Bronchial epithelial cell (primary cell): ENCODE data around the gene LSMEM2. TPM values are rescaled to one million over a fixed set of nuclear protein-coding genes. Genes with fewer than 3 reads are reported as not detected.

Source experiments
- DNase-seq: peaks from one replicate; pipeline ENCODE4 v3.0.0-alpha.2; 2010; ENCODE audit warnings: low read depth
- FAIRE-seq: peaks from 2 replicates; lab custom pipeline; 2011; peaks lifted over from hg19 to GRCh38; lab: Jason Lieb, UNC
- H3K27me3 ChIP-seq: 2 replicates; pipeline ENCODE4 v1.5.1; 2011; ENCODE audit warnings: low read length; ENCODE audit not compliant: control insufficient read depth, insufficient read depth
- H3K36me3 ChIP-seq: 2 replicates; pipeline ENCODE4 v1.5.1; 2011; ENCODE audit warnings: low read length; ENCODE audit not compliant: control insufficient read depth, insufficient read depth
- H3K4me3 ChIP-seq: 2 replicates; pipeline ENCODE4 v1.5.1; 2011; ENCODE audit warnings: mild to moderate bottlenecking, low read depth, low read length, control low read depth
- total RNA-seq: library from RNA; depleted of rRNA; stranded (reverse); fragments of >200 nt; gene quantifications from 2 replicates; pipeline ENCODE4 v1.2.1, GENCODE V29; 2014
- TF ChIP-seq, protein P1 (sequence below): IDR thresholded peaks from 2 replicates; pipeline ENCODE4 v1.5.1; 2011; ENCODE audit warnings: mild to moderate bottlenecking, moderate library complexity, low read length, control low read depth, inconsistent platforms; ENCODE audit not compliant: insufficient read depth, severe bottlenecking

Gene LSMEM2
- total RNA-seq, result under 0.01 TPM in 1 of 2 replicates, not detected in the other

DNA sequence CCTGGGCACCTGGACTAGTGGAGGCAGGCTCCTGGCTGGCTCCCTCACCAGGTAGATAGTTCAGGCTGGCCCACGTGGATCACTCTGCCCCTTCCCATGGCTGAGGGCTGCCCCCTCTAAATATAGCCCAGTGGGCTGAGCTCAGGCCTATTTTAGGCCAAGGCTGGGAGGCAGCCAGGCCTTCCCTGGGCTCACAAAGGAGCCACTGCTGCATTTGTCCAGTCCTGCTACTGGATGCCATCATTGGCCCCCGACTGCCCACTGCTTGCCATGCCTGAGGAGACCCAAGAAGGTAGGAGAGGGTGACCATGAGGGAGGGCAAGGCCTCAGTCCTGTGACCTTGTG lies at the start of gene LSMEM2:
TSS of gene LSMEM2 (plus strand) at position 208 of the 345 bp plus-strand sequence. CDS start at position 235, 27 bp downstream.
- TF ChIP-seq, protein P1, sequence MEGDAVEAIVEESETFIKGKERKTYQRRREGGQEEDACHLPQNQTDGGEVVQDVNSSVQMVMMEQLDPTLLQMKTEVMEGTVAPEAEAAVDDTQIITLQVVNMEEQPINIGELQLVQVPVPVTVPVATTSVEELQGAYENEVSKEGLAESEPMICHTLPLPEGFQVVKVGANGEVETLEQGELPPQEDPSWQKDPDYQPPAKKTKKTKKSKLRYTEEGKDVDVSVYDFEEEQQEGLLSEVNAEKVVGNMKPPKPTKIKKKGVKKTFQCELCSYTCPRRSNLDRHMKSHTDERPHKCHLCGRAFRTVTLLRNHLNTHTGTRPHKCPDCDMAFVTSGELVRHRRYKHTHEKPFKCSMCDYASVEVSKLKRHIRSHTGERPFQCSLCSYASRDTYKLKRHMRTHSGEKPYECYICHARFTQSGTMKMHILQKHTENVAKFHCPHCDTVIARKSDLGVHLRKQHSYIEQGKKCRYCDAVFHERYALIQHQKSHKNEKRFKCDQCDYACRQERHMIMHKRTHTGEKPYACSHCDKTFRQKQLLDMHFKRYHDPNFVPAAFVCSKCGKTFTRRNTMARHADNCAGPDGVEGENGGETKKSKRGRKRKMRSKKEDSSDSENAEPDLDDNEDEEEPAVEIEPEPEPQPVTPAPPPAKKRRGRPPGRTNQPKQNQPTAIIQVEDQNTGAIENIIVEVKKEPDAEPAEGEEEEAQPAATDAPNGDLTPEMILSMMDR, result no peak
- peak; percentile 66 for FAIRE-seq
- Histone ChIP-seq H3K36me3 (no peaks in the 10 kb centered on the region), H3K4me3 (no peak within 1 kb of the TSS), H3K27me3 (no peaks in the 10 kb centered on the region)
- no peak for DNase-seq

DNA sequence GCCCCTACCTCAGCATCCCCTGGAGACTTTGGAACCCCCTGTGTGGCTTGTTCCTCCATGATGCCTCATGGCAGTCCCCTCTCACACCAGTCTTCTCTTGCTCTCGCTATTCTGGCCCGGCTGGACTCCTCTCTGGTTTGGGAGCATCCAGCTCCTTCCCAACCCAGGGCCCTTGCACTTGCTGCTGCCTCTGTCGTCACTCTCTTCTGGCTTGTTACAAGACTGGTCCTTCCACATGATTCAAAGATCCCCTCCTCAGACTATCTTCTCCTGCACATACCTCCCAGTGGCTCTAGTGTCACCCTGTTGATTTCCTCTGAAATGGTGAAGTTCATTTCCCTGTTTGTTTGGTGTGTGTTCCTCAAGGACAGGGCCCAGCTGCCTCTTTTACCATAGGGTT lies 49.4 kb upstream of the LSMEM2 start:
- no peak for FAIRE-seq
- DNase-seq, result no peak
- TF ChIP-seq, protein P1, result no peak
- H3K4me3 ChIP-seq, result no peak overlapping the region
- H3K36me3 ChIP-seq, result no peaks in the 10 kb centered on the region
- H3K27me3 ChIP-seq, result no peaks in the 10 kb centered on the region

DNA sequence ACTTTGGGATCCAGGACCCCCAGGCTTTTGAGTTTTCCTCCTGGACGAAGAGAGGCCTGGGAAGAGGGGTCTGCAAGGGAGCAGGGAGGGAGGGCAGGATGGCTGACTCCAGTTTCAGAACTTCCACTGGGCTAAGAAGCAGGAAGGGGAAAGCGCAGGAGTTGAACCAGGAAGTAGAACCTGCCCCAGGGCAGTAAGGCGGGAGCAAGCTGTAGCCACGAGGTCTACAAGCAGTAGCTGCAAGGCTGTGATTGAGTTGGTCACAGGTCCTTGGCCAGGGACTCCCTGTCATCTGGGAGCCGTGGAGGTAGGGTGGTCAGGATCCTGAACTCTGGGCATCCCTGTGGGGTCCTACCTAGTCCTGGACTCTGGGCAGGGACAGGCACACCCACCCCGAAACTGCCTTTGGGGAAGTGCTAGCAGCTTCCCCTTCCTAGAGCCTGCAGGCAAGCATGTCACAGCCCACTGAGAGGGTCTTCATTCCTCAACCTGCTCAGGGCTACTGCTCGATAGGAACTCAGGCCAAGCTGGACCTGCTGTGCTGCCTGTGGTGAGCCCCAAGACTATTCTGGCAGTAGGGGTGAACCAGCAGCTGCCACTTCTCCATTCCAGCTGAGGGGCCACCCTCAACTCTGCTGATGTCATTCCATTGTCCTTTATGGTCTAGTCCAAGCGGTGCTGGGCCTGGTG lies 48.6 kb upstream of the LSMEM2 start:
- H3K27me3 ChIP-seq, result no peaks in the 10 kb centered on the region
- H3K4me3 ChIP-seq, result no peak overlapping the region
- TF ChIP-seq, protein P1, result no peak
- H3K36me3 ChIP-seq, result no peaks in the 10 kb centered on the region
- no peak for FAIRE-seq
- no peak for DNase-seq

DNA sequence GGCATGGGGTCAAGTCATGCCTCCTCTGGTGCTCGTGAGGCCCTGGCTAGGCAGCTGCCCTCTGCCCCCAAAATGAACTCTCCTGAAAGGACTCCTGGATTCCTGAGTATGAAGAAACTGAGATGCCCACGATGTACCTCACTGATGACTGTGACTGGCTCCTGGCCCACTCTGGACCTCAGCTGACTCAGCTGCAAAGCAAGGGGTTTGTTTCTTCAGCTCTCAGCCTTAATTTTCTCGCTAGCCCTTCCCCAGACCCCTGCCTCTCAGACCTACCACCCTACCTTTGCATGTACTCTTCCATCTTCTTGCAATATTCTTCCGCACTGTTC lies 48.1 kb upstream of the LSMEM2 start:
- no peaks in the 10 kb centered on the region for H3K36me3 ChIP-seq
- no peaks in the 10 kb centered on the region for H3K27me3 ChIP-seq
- FAIRE-seq (no peak), DNase-seq (no peak)
- TF ChIP-seq, protein P1, result no peak
- no peak overlapping the region for H3K4me3 ChIP-seq

DNA sequence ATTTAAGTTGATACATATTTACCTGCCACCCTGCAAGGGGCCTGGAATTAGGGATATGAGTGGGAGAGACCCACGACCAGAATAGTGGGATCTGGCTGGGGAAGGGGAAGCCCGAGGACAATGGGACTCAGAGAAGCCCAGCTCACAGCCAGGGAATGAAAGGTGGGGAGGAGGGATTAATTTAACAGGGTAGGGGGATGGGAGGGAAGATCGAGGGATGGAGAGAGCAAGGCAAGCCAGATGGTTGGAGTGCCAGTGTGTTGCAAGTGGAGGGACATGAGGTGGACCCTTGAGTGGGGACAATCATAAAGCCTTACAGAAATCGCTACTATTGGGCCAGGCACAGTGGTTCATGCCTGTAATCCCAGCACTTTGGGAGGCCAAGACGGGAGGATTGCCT lies 47.3 kb upstream of the LSMEM2 start:
- DNase-seq (no peak), FAIRE-seq (no peak)
- no peaks in the 10 kb centered on the region for H3K27me3 ChIP-seq
- no peaks in the 10 kb centered on the region for H3K36me3 ChIP-seq
- H3K4me3 ChIP-seq, result no peak overlapping the region
- TF ChIP-seq, protein P1, result no peak

DNA sequence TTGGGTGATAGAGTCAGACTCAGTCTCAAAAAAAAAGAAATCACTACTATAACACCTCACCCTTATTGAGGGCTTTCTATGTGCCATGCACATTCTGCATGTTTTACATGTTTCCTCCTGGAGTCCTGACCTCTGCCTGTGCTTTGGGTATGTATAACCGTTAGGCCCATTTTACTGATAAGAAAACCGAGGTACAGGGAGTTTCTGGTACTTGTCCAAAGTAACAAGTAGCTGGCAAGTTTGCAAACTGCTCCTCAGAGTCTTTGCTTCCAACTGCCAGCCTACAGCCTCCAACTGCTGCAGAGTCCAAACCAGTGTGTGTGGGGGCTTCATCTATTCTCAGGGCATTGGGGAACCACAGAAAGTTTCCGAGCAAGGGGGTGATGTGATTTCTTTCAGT lies 46.6 kb upstream of the LSMEM2 start:
- DNase-seq (no peak), FAIRE-seq (no peak)
- Histone ChIP-seq H3K4me3 (no peak overlapping the region), H3K27me3 (no peaks in the 10 kb centered on the region), H3K36me3 (no peaks in the 10 kb centered on the region)
- TF ChIP-seq, protein P1, result no peak
